ENCODE results near the gene DPYSL5.
"Not testable (repeated sequence)": the region's sequence is repeated elsewhere in the genome, so short reads cannot be mapped to it uniquely, and the experiment has no call there.

Gene DPYSL5

GRCh38 chr2:26903676-26904075, 55.7 kb downstream of the DPYSL5 start:
- no peak for DNase-seq

GRCh38 chr2:26904839-26905238, 56.9 kb downstream of the DPYSL5 start:
- DNase-seq = no peak

DNA sequence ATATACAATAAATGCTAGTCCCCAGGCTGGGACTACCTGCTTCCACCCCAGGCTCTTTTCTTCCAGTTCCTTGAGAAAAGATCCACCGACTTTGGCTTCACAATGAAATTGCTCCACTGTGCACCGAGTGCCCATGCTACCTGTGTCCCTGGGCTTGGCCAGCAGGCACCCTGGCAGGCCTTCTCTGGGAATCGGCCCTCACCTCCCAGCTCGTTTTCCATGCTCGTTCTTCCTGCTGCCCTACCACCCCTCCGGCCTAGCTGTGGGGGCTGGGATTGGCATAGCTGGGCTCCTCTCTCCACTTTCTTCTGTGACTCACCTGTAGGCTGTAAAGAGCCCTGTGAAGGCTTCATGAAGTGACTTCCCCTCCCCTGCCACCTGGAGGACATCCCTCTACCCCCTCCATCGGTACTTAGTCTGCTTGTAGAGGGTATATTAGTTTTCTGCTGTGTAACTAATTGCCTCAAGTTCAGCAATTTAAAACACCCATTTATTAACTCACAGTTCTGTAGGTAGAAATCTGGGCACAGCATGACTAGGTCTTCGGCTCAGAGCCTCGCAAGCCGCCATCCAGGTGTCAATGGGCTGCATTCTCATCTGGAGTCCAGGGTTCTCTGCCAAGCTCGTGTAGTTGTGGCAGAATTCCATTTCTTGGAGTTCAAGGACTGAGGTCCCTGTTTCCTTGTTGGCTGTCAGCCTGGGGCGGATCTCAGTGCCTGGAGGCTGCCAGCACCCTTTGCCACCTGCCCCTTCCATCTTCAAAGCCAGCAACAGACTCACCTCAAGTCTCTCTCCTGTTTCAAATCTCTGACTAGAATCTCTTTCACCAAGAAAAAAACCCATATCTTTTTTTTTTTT, 57.6 kb downstream of the DPYSL5 start:
- no peak for DNase-seq

- no peak for DNase-seq
Measured at GRCh38 chr2:26907416-26907815, 59.5 kb downstream of the DPYSL5 start.

DNA sequence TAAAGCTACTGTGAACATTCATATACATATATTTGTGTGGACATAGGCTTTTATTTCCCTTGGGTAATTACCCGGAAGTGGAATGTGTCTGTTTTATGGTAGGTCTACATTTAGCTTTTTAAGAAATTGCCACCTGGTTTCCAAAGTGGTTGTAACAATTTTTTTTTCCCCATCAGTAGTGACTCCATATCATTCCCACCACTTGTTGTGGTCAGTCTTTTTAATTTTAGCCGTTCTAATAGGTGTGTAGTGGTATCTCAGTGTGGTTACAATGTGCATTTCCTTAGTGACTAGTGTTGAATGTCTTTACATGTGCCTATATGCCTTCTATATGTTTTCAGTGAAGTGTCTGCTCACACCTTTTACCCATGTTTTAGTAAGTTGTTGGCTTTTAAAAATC, 62.2 kb downstream of the DPYSL5 start:
- DNase-seq = no peak

GRCh38 chr2:26911911-26912861, 64.3 kb downstream of the DPYSL5 start:
- DNase-seq = no peak

- DNase-seq = no peak
Measured at GRCh38 chr2:26913606-26913998, 65.7 kb downstream of the DPYSL5 start.

- no peak for DNase-seq
Measured at GRCh38 chr2:26913999-26914658, 66.2 kb downstream of the DPYSL5 start.

DNA sequence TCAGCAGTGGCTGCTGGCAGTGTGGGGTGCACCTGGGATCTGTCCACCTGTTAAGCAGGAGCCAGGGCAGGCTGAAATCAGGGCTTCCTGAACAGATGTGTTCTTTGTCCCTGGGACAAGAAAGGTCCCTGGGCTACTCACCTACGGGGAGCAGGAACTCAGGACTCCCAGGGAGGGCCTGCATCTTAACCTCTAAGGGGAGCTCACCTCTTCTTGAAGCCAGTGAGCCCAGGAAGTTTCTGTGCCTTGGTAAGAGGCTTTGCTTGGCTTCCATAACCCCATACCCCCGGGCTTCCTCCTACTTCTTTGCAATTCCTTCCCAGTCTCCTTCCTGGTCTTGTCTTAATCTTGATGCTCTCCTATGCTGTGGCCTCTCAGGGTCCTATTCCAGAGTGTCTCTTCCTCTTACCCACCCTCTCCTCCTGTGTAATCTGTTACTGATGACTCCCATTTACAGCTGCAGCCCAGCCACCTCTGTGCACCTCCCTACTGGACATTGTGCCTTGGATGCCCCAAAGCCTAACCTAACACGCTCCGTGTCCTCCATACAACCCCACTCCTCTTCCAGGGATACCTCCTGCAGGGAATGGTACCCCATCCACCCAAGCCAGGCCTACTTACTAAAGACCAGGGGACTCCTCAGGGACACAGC, 66.9 kb downstream of the DPYSL5 start:
- no peak for DNase-seq

DNA sequence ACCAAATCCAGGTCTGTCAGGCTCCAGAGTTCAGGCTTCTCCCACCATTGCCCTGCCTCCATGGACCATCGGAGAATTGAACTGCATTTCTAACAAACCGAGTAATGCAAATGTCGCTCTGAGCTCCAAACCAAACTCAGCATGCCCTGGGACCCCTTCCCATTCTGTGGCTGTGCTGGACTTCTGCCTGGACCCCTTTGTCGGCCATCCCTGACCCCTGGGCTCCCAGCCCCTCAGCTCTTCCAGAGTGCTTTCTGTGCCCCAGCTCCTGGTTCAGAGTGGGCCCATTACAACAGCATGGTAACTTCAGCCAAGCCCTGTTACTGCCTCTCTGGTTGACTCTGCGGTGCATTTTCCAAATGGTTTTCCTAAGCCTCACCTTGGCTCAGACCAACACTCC, 67.4 kb downstream of the DPYSL5 start:
- no peak for DNase-seq

GRCh38 chr2:26916128-26916692, 68.3 kb downstream of the DPYSL5 start:
- no peak for DNase-seq

DNA sequence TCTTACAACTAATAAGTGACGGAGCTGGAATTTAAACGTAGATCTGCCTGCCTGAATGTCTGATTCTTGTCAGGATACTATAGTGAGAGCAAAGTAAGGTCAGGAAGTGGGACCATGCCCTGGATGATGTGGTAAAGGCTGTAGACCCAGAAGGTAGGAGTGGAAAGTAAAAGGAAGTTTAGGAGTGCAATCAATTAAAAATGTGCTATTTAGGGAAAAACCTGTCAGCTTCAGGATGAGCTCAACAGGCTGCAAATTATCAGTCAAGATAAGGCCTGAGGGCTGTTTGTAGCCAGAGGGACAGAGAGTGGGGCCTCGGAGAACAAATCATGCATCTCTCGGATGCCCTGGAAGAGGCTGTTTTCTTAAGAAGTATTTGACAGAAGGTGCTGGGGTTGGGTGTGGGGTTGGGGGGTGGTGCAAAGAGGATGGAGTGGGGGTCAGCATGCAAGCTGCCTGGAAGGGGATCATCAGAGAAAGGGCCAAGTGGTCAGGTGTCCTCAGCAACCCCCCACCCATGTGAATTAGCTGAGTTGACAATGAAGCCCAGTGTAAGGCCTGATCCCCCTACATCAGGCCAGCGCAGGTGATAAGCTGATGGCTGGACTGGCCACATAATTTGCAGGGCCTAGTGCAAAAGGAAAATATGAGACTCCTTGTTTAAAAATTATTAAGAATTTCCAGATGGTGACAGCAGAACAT, 69.4 kb downstream of the DPYSL5 start:
- DNase-seq = no peak

DNA sequence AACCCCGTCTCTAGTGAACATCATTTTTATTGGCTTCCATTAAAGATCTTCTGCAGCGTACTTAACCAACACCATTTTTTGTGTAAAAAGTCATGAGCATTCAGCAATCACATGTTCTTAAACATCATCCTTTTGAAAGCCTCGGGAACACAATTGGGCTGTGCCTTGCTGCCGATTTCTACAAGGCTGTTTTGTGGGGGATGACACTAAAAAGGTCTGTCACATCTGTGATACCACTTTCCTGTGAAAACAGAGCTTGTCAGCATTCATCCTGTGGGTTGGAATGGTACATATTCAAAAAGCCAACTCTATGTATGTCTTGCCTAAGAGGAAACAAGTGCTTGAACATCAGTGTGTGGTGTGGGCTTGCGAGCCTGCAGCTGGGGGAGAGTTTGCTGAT, 73.4 kb downstream of the DPYSL5 start:
- DNase-seq = no peak

DNA sequence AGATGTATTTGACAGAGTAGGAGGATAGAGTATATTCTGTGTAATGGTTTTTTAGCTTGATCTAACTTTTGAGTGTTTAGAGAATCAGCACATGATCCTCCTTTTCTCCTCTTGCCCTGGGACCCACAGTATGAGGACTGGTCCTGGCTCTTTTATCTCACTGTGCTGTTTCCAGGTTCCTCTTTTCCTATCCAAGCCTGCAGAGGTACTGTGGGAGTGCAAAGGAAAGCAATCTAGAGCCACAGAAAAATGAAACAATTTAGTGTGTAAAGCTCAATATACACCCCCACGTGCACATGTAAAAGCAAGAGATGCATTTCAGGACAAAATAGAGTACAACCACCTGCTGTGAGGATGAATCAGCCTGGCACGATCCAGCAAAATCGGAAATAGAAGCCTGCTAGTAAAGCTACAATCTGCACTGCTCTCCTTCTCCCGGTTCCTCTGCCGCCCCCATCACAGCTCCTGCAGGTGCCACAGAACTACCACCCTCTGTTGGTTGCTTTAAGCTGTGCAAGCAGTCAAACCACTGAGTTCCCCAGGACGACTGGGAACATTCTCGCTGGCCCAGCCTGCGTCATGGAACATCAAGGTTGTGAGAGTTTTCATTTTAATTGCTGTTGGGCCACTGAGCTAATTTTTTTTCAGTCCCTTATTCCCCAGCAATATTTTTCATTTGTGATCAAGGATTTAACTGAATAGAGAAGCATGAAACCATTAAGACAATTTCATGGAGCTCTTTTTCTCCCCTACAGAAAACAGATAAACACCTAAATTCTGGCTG, 74.7 kb downstream of the DPYSL5 start:
- DNase-seq = peak; percentile 31

DNA sequence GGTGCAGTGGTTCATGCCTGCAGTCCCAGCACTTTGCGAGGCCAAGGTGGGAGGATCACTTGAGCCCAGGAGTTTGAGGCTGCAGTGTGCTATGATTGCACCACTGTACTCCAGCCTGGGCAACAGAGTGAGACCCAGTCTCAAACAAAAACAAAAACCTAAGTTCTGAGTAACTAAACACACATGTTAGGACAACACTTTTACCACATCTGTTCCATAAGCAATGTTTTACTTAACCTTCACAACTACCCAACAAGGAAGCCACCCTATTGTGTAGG, 75.2 kb downstream of the DPYSL5 start:
- DNase-seq = not testable (repeated sequence)

DNA sequence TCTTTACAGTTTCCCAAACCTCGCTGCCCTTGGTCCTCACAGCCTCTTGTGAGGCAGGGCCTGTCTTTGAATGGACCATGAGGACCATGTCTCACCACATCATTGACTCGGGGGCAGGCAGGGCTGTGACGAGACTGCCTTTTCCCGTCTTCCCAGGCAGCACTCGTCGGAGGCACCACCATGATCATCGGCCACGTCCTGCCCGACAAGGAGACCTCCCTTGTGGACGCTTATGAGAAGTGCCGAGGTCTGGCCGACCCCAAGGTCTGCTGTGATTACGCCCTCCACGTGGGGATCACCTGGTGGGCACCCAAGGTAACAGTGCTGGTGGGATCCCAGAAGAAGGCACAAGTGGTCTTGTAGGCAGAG, 76.8 kb downstream of the DPYSL5 start:
- no peak for DNase-seq

GRCh38 chr2:26925100-26925791, 77.3 kb downstream of the DPYSL5 start:
- no peak for DNase-seq

DNA sequence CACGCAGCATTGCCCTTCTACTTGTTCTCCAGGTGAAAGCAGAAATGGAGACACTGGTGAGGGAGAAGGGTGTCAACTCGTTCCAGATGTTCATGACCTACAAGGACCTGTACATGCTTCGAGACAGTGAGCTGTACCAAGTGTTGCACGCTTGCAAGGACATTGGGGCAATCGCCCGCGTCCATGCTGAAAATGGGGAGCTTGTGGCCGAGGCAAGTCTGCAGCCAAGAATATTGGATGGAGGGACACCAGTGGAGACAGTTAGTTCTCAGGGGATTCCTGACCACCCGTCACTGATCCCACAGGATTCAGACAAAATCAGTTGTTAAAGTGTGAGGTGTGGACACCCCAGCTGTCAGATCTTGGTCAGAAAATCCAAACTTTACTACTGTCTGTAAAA, 79.3 kb downstream of the DPYSL5 start:
- DNase-seq = no peak

- DNase-seq = no peak
Measured at GRCh38 chr2:26932974-26933373, 85.0 kb downstream of the DPYSL5 start.
